Caco-2 (cell line): Measurements from ENCODE around the gene NEIL3. TPM values are rescaled to one million over a fixed set of nuclear protein-coding genes. Genes with fewer than 3 reads are reported as not detected.

Source experiments
- BruUV-seq: library from RNA; stranded (reverse); fragments of 400-500 nt; replicated peaks from 2 replicates; lab custom pipeline; 2021; lab: Mats Ljungman, UMichigan
- CTCF ChIA-PET: fragments of 300-600 bp; sonication (Branson Sonifier 250); formaldehyde crosslinking; loops from one replicate; lab custom pipeline; 2022; ENCODE audit warnings: antibody characterized with exemption; lab: Charles Lee
- POLR2A ChIA-PET: fragments of 300-600 bp; sonication (Branson Sonifier 250); formaldehyde crosslinking; loops from one replicate; lab custom pipeline; 2022; ENCODE audit warnings: antibody characterized with exemption; lab: Charles Lee
- DNase-seq, 2 experiments: peaks; one replicate each; pipeline versions ENCODE4 v3.0.0 to v3.0.0-alpha.2; 2020 to 2022
- H3K27me3 ChIP-seq: replicated peaks from 2 replicates; pipeline ENCODE4 v1.6.0; 2011; ENCODE audit warnings: low read length; ENCODE audit not compliant: control insufficient read depth, insufficient read depth
- H3K36me3 ChIP-seq: 2 replicates; pipeline ENCODE4 v1.5.1; 2011; ENCODE audit warnings: low read length; ENCODE audit not compliant: control insufficient read depth, insufficient read depth
- H3K4me1 ChIP-seq: fragments of 250-450 bp; sonication (Bioruptor Pico); 2 replicates; pipeline ENCODE4 v1.5.1; 2020; ENCODE audit warnings: mild to moderate bottlenecking
- H3K4me3 ChIP-seq: 2 replicates; pipeline ENCODE4 v1.5.1; 2011; ENCODE audit warnings: low read depth, mild to moderate bottlenecking, control low read depth, low read length
- H3K9me3 ChIP-seq: fragments of 250-450 bp; sonication (Bioruptor Pico); 2 replicates; pipeline ENCODE4 v1.5.1; 2020; ENCODE audit warnings: mild to moderate bottlenecking, moderate library complexity
- H3K27ac Mint-ChIP-seq: one replicate; pipeline ENCODE4 v1.8.0; 2022; ENCODE audit warnings: mixed read lengths; ENCODE audit not compliant: unreplicated experiment
- H3K27me3 Mint-ChIP-seq: one replicate; pipeline ENCODE4 v1.8.0; 2022; ENCODE audit warnings: mixed read lengths; ENCODE audit not compliant: insufficient read depth, unreplicated experiment
- H3K36me3 Mint-ChIP-seq: one replicate; pipeline ENCODE4 v1.8.0; 2022; ENCODE audit warnings: mild to moderate bottlenecking, mixed read lengths; ENCODE audit not compliant: insufficient read depth, unreplicated experiment
- H3K4me1 Mint-ChIP-seq: one replicate; pipeline ENCODE4 v1.8.0; 2022; ENCODE audit warnings: low read depth, mixed read lengths; ENCODE audit not compliant: unreplicated experiment
- H3K4me3 Mint-ChIP-seq: one replicate; pipeline ENCODE4 v1.8.0; 2022; ENCODE audit warnings: mild to moderate bottlenecking, moderate library complexity, mixed read lengths; ENCODE audit not compliant: unreplicated experiment
- H3K9me3 Mint-ChIP-seq: one replicate; pipeline ENCODE4 v1.8.0; 2022; ENCODE audit warnings: mixed read lengths; ENCODE audit not compliant: unreplicated experiment
- intact Hi-C: fragments of 100-400 bp; cut with micrococcal nuclease; formaldehyde crosslinking; loops from one replicate; pipeline ENCODE4 v1.10.0; 2022; ENCODE audit not compliant: unreplicated experiment
- total RNA-seq: library from RNA; stranded (reverse); gene quantifications from 2 replicates; pipeline ENCODE4 v1.2.3, GENCODE V29; 2022
- TF ChIP-seq, protein P1 (sequence below), 2 experiments: fragments of 200-600 bp in 1 of 2; IDR thresholded peaks; 1 replicate in 1 of 2; 2 replicates in 1 of 2; pipeline versions ENCODE4 v1.5.1 to v1.8.0; 2011 to 2022; ENCODE audit warnings: antibody characterized with exemption in 1 of 2, control low read depth in 1 of 2, inconsistent platforms in 1 of 2, low read depth in 1 of 2, low read length in 1 of 2, mild to moderate bottlenecking in 1 of 2, moderate library complexity in 1 of 2; ENCODE audit not compliant: insufficient read depth in 1 of 2, severe bottlenecking in 1 of 2, unreplicated experiment in 1 of 2

Gene NEIL3
- total RNA-seq, 1 experiment from 2014 or later, result 8.0 TPM

DNA sequence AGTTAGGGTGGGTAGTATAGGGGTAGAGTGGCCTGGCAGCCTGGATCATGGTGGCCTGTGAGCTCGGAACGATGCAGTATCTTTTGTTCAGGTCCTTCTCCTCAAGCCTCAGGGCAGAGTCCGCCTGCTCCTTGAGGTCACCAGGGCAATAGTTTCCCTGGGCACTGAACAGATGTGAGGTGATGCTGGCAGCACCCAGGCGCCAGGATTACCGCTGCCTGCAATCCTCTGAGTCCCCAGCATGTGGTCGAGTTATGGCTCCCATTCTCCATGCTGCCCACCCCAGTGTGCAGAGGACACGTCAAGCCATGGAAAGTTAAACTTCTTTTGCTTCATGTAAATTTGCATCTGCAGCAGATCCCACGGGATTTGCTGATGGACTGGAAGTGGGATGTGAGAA is 38.7 kb downstream of the NEIL3 start:
- ChIA-PET CTCF (no interaction called here), POLR2A (no interaction called here)
- Histone ChIP-seq H3K4me3 (no peak overlapping the region), H3K4me1 (no peaks in the 10 kb centered on the region), H3K9me3 (no peaks in the 10 kb centered on the region), H3K27me3 (no peaks in the 10 kb centered on the region), H3K36me3 (no peaks in the 10 kb centered on the region)
- DNase-seq, result no peak
- H3K27ac Mint-ChIP-seq, result no peak overlapping the region
- H3K27me3 Mint-ChIP-seq, result no peaks in the 10 kb centered on the region
- H3K4me1 Mint-ChIP-seq, result no peaks in the 10 kb centered on the region
- no TSS peak for BruUV-seq
- peaks cover 12% of the 10 kb centered on the region for H3K36me3 Mint-ChIP-seq
- intact Hi-C loops, result no loop called here
- TF ChIP-seq, protein P1, sequence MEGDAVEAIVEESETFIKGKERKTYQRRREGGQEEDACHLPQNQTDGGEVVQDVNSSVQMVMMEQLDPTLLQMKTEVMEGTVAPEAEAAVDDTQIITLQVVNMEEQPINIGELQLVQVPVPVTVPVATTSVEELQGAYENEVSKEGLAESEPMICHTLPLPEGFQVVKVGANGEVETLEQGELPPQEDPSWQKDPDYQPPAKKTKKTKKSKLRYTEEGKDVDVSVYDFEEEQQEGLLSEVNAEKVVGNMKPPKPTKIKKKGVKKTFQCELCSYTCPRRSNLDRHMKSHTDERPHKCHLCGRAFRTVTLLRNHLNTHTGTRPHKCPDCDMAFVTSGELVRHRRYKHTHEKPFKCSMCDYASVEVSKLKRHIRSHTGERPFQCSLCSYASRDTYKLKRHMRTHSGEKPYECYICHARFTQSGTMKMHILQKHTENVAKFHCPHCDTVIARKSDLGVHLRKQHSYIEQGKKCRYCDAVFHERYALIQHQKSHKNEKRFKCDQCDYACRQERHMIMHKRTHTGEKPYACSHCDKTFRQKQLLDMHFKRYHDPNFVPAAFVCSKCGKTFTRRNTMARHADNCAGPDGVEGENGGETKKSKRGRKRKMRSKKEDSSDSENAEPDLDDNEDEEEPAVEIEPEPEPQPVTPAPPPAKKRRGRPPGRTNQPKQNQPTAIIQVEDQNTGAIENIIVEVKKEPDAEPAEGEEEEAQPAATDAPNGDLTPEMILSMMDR (IDR thresholded peaks at IDR 0.05; ENCODE audit: insufficient read depth in 1 of 2, low read depth in 1 of 2, low read length in 1 of 2, severe bottlenecking in 1 of 2, unreplicated experiment in 1 of 2), result no peak
- H3K4me3 Mint-ChIP-seq, result no peak overlapping the region
- H3K9me3 Mint-ChIP-seq, result no peaks in the 10 kb centered on the region

DNA sequence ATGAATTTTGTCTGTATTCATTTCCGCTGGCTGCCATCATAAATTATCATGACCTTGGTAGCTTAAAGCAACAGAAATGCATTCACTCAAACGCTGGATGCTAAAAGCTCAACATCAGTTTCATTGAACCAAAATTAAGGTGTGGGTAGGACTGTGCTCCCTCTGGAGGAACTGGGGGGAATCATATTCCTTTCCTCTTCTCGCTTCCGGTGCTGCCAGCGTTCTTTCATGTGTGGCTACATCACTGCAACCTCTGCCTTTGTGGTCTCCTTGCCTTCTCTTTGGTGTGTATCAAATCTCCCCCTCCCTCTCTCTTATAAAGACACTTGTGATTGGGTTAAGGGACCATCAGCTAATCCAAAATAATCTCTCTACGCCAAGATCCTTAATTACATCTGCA is 39.5 kb downstream of the NEIL3 start:
- Histone ChIP-seq H3K36me3 (no peaks in the 10 kb centered on the region), H3K27me3 (no peaks in the 10 kb centered on the region), H3K4me3 (no peak overlapping the region), H3K9me3 (no peaks in the 10 kb centered on the region), H3K4me1 (no peaks in the 10 kb centered on the region)
- TF ChIP-seq, protein P1 (IDR thresholded peaks at IDR 0.05; ENCODE audit: insufficient read depth in 1 of 2, low read depth in 1 of 2, low read length in 1 of 2, severe bottlenecking in 1 of 2, unreplicated experiment in 1 of 2), result no peak
- no peaks in the 10 kb centered on the region for H3K9me3 Mint-ChIP-seq
- DNase-seq, result no peak
- peaks cover 12% of the 10 kb centered on the region for H3K36me3 Mint-ChIP-seq
- intact Hi-C loops, result no loop called here
- CTCF ChIA-PET, result interaction anchor here (0.7 kb wide), 1 partner anchor 302 kb away, joined by 3 read pairs; no protein-coding TSS in a partner anchor
- no peak overlapping the region for H3K4me3 Mint-ChIP-seq
- no peaks in the 10 kb centered on the region for H3K4me1 Mint-ChIP-seq
- H3K27ac Mint-ChIP-seq, result no peak overlapping the region
- no TSS peak for BruUV-seq
- H3K27me3 Mint-ChIP-seq, result no peaks in the 10 kb centered on the region
- POLR2A ChIA-PET, result no interaction called here

DNA sequence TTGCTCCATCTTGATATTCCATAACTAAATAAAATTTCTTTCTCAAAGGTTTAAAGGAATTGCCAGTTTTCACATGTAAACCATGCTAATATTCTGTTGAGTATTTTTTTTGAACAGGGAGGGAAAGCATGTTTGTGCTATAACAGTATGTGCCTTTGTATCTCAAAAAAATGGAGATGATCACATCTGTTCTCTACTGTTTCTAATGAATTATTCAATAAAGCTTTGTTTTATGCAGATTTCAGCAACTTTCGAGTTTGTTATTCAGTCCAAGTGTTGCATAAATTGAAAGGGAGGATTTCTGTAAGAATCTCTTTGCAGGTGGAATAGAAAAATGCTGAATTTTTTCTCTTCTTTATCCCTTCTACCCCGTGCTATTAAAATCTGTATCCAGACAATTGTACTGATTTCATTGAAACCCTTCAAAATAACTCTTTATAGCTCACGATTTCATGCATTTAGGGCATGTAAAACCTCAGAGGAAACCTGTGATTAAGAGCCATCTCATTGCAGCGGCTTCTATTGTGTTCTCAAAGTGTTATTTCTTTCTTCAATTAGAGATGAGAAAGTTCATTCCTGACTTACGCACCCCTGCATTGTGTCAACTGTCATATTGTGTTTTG is 42.1 kb downstream of the NEIL3 start:
- TF ChIP-seq, protein P1 (IDR thresholded peaks at IDR 0.05; ENCODE audit: insufficient read depth in 1 of 2, low read depth in 1 of 2, low read length in 1 of 2, severe bottlenecking in 1 of 2, unreplicated experiment in 1 of 2), result no peak
- H3K27me3 ChIP-seq, result no peaks in the 10 kb centered on the region
- H3K9me3 ChIP-seq, result no peaks in the 10 kb centered on the region
- no peaks in the 10 kb centered on the region for H3K4me1 ChIP-seq
- Mint-ChIP-seq H3K4me3 (no peak overlapping the region), H3K36me3 (peaks cover 11% of the 10 kb centered on the region), H3K9me3 (no peaks in the 10 kb centered on the region), H3K27me3 (no peaks in the 10 kb centered on the region), H3K27ac (no peak overlapping the region), H3K4me1 (no peaks in the 10 kb centered on the region)
- CTCF ChIA-PET, result no interaction called here
- intact Hi-C loops, result no loop called here
- BruUV-seq, result no TSS peak
- no peaks in the 10 kb centered on the region for H3K36me3 ChIP-seq
- H3K4me3 ChIP-seq, result no peak overlapping the region
- POLR2A ChIA-PET, result no interaction called here
- no peak for DNase-seq
